ENCODE measurements around the gene TCTN2. TPM values are rescaled to one million over a fixed set of nuclear protein-coding genes. Genes with fewer than 3 reads are reported as not detected.
A peak's percentile ranks its signal among the peaks of the same experiment; 100 is the strongest.

TCTN2 gene
- total and polyA plus RNA-seq, 10 of the 15 experiments (the other 5 are each of a cell fraction or from before 2014, with no cell fraction given) = 0.55 to 5.5 (median 3.3) TPM

GRCh38 chr12:123648401-123648800, 22.5 kb upstream of the TCTN2 start (continued):
- TF ChIP-seq RELB (IDR thresholded peaks at IDR 0.05; ENCODE audit: low read depth) (no peak), TCF7 (IDR thresholded peaks at IDR 0.05; ENCODE audit: borderline replicate concordance) (no peak)

- Histone ChIP-seq H3K36me3 (ENCODE audit: control insufficient read depth in 2 of 2, insufficient read depth in 2 of 2, low read length in 1 of 2) (peaks cover 8 to 18% of the 10 kb centered on the region in 2 experiments; a peak in 3 of 4 replicates), H3K27me3 (replicated peaks in 1 of 2; ENCODE audit: control insufficient read depth in 2 of 2, insufficient read depth in 2 of 2, low read length in 1 of 2) (no peaks in the 10 kb centered on the region), H3K4me1 (ENCODE audit: control insufficient read depth, insufficient read depth, low read length) (peaks cover 21% of the 10 kb centered on the region), H4K20me1 (ENCODE audit: control insufficient read depth, insufficient read depth) (no peaks in the 10 kb centered on the region), H2AFZ (ENCODE audit: control insufficient read depth, low read depth, low read length) (no peak overlapping the region), H3K9me3 (replicated peaks; ENCODE audit: control insufficient read depth, insufficient read depth, low read length) (no peaks in the 10 kb centered on the region), H3K79me2 (ENCODE audit: control insufficient read depth, insufficient read depth, low read length) (no peaks in the 10 kb centered on the region), H3K9ac (ENCODE audit: control insufficient read depth, insufficient read depth, low read length) (no peak overlapping the region), H3K4me2 (ENCODE audit: control insufficient read depth, insufficient read depth) (peak overlapping the region; percentile 89; the same call in 1 of the 2 replicates), H3K4me3 (no peak overlapping the region), H3K27ac (ENCODE audit: control insufficient read depth, insufficient read depth) (no peak overlapping the region)
- ATAC-seq = no peak
- FAIRE-seq = no peak
- POLR2A ChIA-PET = interaction anchor here (0.6 kb wide), 1 partner anchor 222 kb away, joined by 3 read pairs; no protein-coding TSS in a partner anchor
- DNase-seq (ENCODE audit: low read depth, low spot score) = no peak
- no TSS peak for BruUV-seq (replicated peaks)
- in situ Hi-C loops (cut with MboI) = no loop called here
- intact Hi-C loops (cut with micrococcal nuclease; ENCODE audit: unreplicated experiment) = no loop called here
- 93% methylated on average over 4 of the region's 4 CpGs for WGBS (ENCODE audit: insufficient coverage, insufficient replicate concordance, low lambda C conversion rate, missing lambda C conversion rate)
- TF ChIP-seq, protein P1, sequence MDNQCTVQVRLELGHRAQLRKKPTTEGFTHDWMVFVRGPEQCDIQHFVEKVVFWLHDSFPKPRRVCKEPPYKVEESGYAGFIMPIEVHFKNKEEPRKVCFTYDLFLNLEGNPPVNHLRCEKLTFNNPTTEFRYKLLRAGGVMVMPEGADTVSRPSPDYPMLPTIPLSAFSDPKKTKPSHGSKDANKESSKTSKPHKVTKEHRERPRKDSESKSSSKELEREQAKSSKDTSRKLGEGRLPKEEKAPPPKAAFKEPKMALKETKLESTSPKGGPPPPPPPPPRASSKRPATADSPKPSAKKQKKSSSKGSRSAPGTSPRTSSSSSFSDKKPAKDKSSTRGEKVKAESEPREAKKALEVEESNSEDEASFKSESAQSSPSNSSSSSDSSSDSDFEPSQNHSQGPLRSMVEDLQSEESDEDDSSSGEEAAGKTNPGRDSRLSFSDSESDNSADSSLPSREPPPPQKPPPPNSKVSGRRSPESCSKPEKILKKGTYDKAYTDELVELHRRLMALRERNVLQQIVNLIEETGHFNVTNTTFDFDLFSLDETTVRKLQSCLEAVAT (IDR thresholded peaks at IDR 0.05) = no peak
- TF ChIP-seq HDGF (IDR thresholded peaks at IDR 0.05) = 0 out of 2 replicates have a peak, but pooled peaks have one; percentile 47
- CTCF ChIA-PET = no interaction called here
- SMC1A ChIA-PET (ENCODE audit: uncharacterized antibody, unreplicated experiment) = no interaction called here
- RAD21 ChIA-PET (ENCODE audit: unreplicated experiment) = no interaction called here
Observed at GRCh38 chr12:123654129-123654701, 16.7 kb upstream of the TCTN2 start.
